HCT116 (cell line): ENCODE results near the gene OLFML3. TPM values are rescaled to one million over a fixed set of nuclear protein-coding genes. Genes with fewer than 3 reads are reported as not detected.
A peak's percentile ranks its signal among the peaks of the same experiment; 100 is the strongest.

Experiments
- ATAC-seq: fragments of 200-7000 bp; cut with Tn5 transposase; 2 replicates; pipeline ENCODE4 v1.9.1; 2020; ENCODE audit warnings: mild to moderate bottlenecking, moderate library complexity
- BruUV-seq: library from RNA; stranded (reverse); fragments of 400-500 nt; replicated peaks from 2 replicates; lab custom pipeline; 2021; lab: Mats Ljungman, UMichigan
- CTCF ChIA-PET: fragments of 300-600 bp; sonication (Branson Sonifier 250); formaldehyde crosslinking; loops from one replicate; lab custom pipeline; 2021; ENCODE audit warnings: antibody characterized with exemption; lab: Charles Lee
- POLR2A ChIA-PET: fragments of 300-600, 350-600 bp; sonication (Branson Sonifier 250); formaldehyde crosslinking; loops from one replicate; lab custom pipeline; 2021; ENCODE audit warnings: antibody characterized with exemption; lab: Charles Lee
- RAD21 ChIA-PET, 2 experiments: fragments of 300-600 bp; sonication (Branson Sonifier 250); formaldehyde crosslinking; loops; one replicate each; lab custom pipeline; 2023; ENCODE audit warnings: low total read pairs in 2 of 2; ENCODE audit not compliant: uncharacterized antibody in 2 of 2, unreplicated experiment in 2 of 2, low non-redundant PET in 1 of 2; lab: Charles Lee
- DNase-seq: peaks from one replicate; pipeline ENCODE4 v3.0.0-alpha.2; 2010; ENCODE audit warnings: low read depth, low spot score
- H2AFZ ChIP-seq: fragments of 200-600 bp; shearing (Covaris generic), sonication (generic); 2 replicates; pipeline ENCODE4 v1.6.1; 2017; ENCODE audit warnings: low read depth, mixed run types, mixed read lengths, antibody characterized with exemption, low read length; ENCODE audit not compliant: poor library complexity, severe bottlenecking
- H3K27ac ChIP-seq: 2 replicates; pipeline ENCODE4 v1.5.1; 2012; ENCODE audit warnings: low read depth, low read length
- H3K27me3 ChIP-seq: fragments of 200-600 bp; sonication (generic); 2 replicates; pipeline ENCODE4 v1.6.1; 2016; ENCODE audit warnings: mixed run types, low read length, mixed read lengths; ENCODE audit not compliant: insufficient read depth
- H3K36me3 ChIP-seq, 2 experiments: fragments of 200-500 bp in 1 of 2; fragments of 200-600 bp in 1 of 2; sonication (Bioruptor generic) in 1 of 2; sonication (generic) in 1 of 2; 2 replicates each; pipeline versions ENCODE4 v1.5.1 to v1.6.1; 2014 to 2016; ENCODE audit warnings: low read length in 2 of 2, inconsistent platforms in 1 of 2, mixed read lengths in 1 of 2, mixed run types in 1 of 2; ENCODE audit not compliant: insufficient read depth in 2 of 2, control insufficient read depth in 1 of 2
- H3K4me1 ChIP-seq, 2 experiments: fragments of 200-600 bp in 1 of 2; sonication (generic) in 1 of 2; 2 replicates each; pipeline versions ENCODE4 v1.5.1 to v1.6.1; 2012 to 2017; ENCODE audit warnings: low read length in 2 of 2, inconsistent platforms in 1 of 2, mild to moderate bottlenecking in 1 of 2, mixed read lengths in 1 of 2, mixed run types in 1 of 2, moderate library complexity in 1 of 2; ENCODE audit not compliant: insufficient read depth in 2 of 2, control insufficient read depth in 1 of 2
- H3K4me2 ChIP-seq: fragments of 200-600 bp; sonication (generic); 2 replicates; pipeline ENCODE4 v1.6.1; 2017; ENCODE audit warnings: mixed run types, low read length, mixed read lengths
- H3K4me3 ChIP-seq, 2 experiments: fragments of 200-600 bp in 1 of 2; sonication (generic) in 1 of 2; replicated peaks in 1 of 2; 2 replicates each; pipeline ENCODE4 v1.5.1; 2011 to 2016; ENCODE audit warnings: low read length in 2 of 2, control low read depth in 1 of 2, low read depth in 1 of 2, mild to moderate bottlenecking in 1 of 2, mixed read lengths in 1 of 2, mixed run types in 1 of 2
- H3K79me2 ChIP-seq: fragments of 200-600 bp; sonication (generic); 2 replicates; pipeline ENCODE4 v1.6.1; 2017; ENCODE audit warnings: mild to moderate bottlenecking, mixed run types, low read length, moderate library complexity, mixed read lengths; ENCODE audit not compliant: insufficient read depth
- H3K9ac ChIP-seq: fragments of 200-600 bp; sonication (generic); 2 replicates; pipeline ENCODE4 v1.6.1; 2016; ENCODE audit warnings: low read length, mixed read lengths
- H3K9me2 ChIP-seq: fragments of 200-600 bp; sonication (generic), shearing (Covaris generic); 2 replicates; pipeline ENCODE4 v1.6.1; 2017; ENCODE audit warnings: mixed run types, mild to moderate bottlenecking, moderate library complexity; ENCODE audit not compliant: insufficient read depth
- H3K9me3 ChIP-seq, 2 experiments: fragments of 200-500 bp in 1 of 2; fragments of 200-600 bp in 1 of 2; sonication (Bioruptor generic) in 1 of 2; sonication (generic) in 1 of 2; 2 replicates each; pipeline ENCODE4 v1.6.1; 2014 to 2017; ENCODE audit warnings: low read length in 2 of 2, mixed read lengths in 2 of 2, inconsistent platforms in 1 of 2, low read depth in 1 of 2, mild to moderate bottlenecking in 1 of 2, mixed run types in 1 of 2, moderate library complexity in 1 of 2; ENCODE audit not compliant: control insufficient read depth in 1 of 2, insufficient read depth in 1 of 2
- H4K20me1 ChIP-seq: fragments of 200-600 bp; sonication (generic), shearing (Covaris generic); 2 replicates; pipeline ENCODE4 v1.6.1; 2017; ENCODE audit warnings: mixed run types, mild to moderate bottlenecking, moderate library complexity; ENCODE audit not compliant: insufficient read depth
- CBX3 ChIP-seq: IDR thresholded peaks from 2 replicates; pipeline ENCODE4 v1.6.1; 2012; ENCODE audit warnings: low read depth
- ELF1 ChIP-seq: IDR thresholded peaks from 2 replicates; pipeline ENCODE4 v1.6.1; 2012; ENCODE audit warnings: low read depth, borderline replicate concordance
- FOSL1 ChIP-seq: IDR thresholded peaks from 2 replicates; pipeline ENCODE4 v1.6.1; 2012; ENCODE audit warnings: low read depth
- POLR2A ChIP-seq: IDR thresholded peaks from 2 replicates; pipeline ENCODE4 v1.7.0; 2011; ENCODE audit warnings: borderline replicate concordance; ENCODE audit not compliant: insufficient read depth, insufficient read length; ENCODE audit errors: extremely low read depth
- POLR2AphosphoS5 ChIP-seq: IDR thresholded peaks from 2 replicates; pipeline ENCODE4 v1.6.1; 2011; ENCODE audit warnings: mild to moderate bottlenecking, low read depth, low read length, moderate library complexity
- RAD21 ChIP-seq: IDR thresholded peaks from 2 replicates; pipeline ENCODE4 v1.6.1; 2012; ENCODE audit warnings: low read depth, mild to moderate bottlenecking
- SIN3A ChIP-seq: IDR thresholded peaks from 2 replicates; pipeline ENCODE4 v1.6.1; 2012; ENCODE audit warnings: low read depth
- TCF7L2 ChIP-seq: IDR thresholded peaks from 2 replicates; pipeline ENCODE4 v1.7.0; 2011; ENCODE audit warnings: borderline replicate concordance, inconsistent platforms; ENCODE audit not compliant: insufficient read depth, insufficient read length; ENCODE audit errors: extremely low read depth
- YY1 ChIP-seq: IDR thresholded peaks from 2 replicates; pipeline ENCODE4 v1.6.1; 2011; ENCODE audit warnings: low read length, low read depth, moderate library complexity, mild to moderate bottlenecking; ENCODE audit not compliant: insufficient replicate concordance; ENCODE audit errors: extremely low read depth
- ZFX ChIP-seq: fragments of 450-650 bp; IDR thresholded peaks from 2 replicates; pipeline ENCODE4 v1.6.1; 2017
- ZNF274 ChIP-seq: fragments of 200-500 bp; sonication (Bioruptor generic); IDR thresholded peaks from 2 replicates; pipeline ENCODE4 v1.6.1; 2014; ENCODE audit warnings: mild to moderate bottlenecking, low read depth, low read length, inconsistent platforms
- intact Hi-C: fragments of 100-400 bp; cut with micrococcal nuclease; formaldehyde crosslinking; loops from 2 replicates; pipeline ENCODE4 v1.10.0; 2022
- total RNA-seq: library from RNA; stranded (reverse); gene quantifications from one replicate; pipeline ENCODE4 v1.2.1, GENCODE V29; 2021; ENCODE audit not compliant: unreplicated experiment
- TF ChIP-seq, protein P1 (sequence below), 3 experiments: fragments of 200-600 bp in 1 of 3; sonication (generic) in 1 of 3; IDR thresholded peaks in 2 of 3; conservative IDR thresholded peaks in 1 of 3; 2 replicates each; pipeline ENCODE4 v1.5.1; 2012 to 2017; ENCODE audit warnings: low read depth in 2 of 3, low read length in 2 of 3, antibody characterized with exemption in 1 of 3, borderline replicate concordance in 1 of 3, control low read depth in 1 of 3, mild to moderate bottlenecking in 1 of 3, mixed read lengths in 1 of 3, mixed run types in 1 of 3, moderate library complexity in 1 of 3; ENCODE audit not compliant: insufficient read depth in 1 of 3
- TF ChIP-seq, protein P2 (sequence below): IDR thresholded peaks from 2 replicates; pipeline ENCODE4 v1.6.1; 2012; ENCODE audit warnings: low read depth
- TF ChIP-seq, protein P3 (sequence below): IDR thresholded peaks from 2 replicates; pipeline ENCODE4 v1.6.1; 2012

OLFML3 gene
- total RNA-seq, 1 experiment from 2014 or later = 0.25 TPM

DNA sequence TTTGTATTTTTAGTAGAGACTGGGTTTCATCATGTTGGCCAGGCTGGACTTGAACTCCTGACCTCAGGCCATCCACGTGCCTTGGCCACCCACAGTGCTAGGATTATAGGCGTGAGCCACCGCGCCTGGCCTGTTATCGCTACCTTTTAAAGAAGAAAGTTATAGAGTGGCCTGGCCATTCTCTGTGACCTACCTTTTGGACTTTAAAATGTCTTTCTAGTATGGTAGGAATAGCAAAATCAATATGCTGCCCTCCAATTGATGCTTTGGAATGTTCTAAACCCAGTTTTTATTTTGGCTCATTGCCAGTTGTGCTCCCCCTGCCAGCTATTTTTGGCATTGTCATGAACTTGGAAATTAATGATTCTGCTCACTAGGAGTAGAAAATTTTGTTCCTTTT is 30.3 kb upstream of the OLFML3 start:
- Histone ChIP-seq H2AFZ (no peak overlapping the region), H3K4me1 (peaks cover 2 to 3% of the 10 kb centered on the region in 2 experiments; a peak in 1 of 4 replicates), H3K4me3 (no peak overlapping the region), H4K20me1 (no peaks in the 10 kb centered on the region), H3K27ac (no peak overlapping the region), H3K9ac (no peak overlapping the region), H3K36me3 (no peaks in the 10 kb centered on the region), H3K79me2 (peaks cover 59% of the 10 kb centered on the region), H3K27me3 (no peaks in the 10 kb centered on the region), H3K9me3 (no peaks in the 10 kb centered on the region), H3K9me2 (no peaks in the 10 kb centered on the region), H3K4me2 (no peak overlapping the region)
- POLR2A ChIA-PET = interaction anchor here (0.6 kb wide), 1 partner anchor 14 kb away, joined by 3 read pairs; no protein-coding TSS in a partner anchor
- BruUV-seq = no TSS peak
- DNase-seq (no peak), ATAC-seq (no peak)
- CTCF ChIA-PET = interaction anchor here (1.1 kb wide), 1 partner anchor 111 kb away, joined by 3 read pairs; no protein-coding TSS in a partner anchor
- RAD21 ChIA-PET = interaction anchor here in 1 of 2 experiments (0.7 kb wide), 1 partner anchor 351 kb away, joined by 3 read pairs; no protein-coding TSS in a partner anchor
- intact Hi-C loops = no loop called here
- TF ChIP-seq, protein P1, sequence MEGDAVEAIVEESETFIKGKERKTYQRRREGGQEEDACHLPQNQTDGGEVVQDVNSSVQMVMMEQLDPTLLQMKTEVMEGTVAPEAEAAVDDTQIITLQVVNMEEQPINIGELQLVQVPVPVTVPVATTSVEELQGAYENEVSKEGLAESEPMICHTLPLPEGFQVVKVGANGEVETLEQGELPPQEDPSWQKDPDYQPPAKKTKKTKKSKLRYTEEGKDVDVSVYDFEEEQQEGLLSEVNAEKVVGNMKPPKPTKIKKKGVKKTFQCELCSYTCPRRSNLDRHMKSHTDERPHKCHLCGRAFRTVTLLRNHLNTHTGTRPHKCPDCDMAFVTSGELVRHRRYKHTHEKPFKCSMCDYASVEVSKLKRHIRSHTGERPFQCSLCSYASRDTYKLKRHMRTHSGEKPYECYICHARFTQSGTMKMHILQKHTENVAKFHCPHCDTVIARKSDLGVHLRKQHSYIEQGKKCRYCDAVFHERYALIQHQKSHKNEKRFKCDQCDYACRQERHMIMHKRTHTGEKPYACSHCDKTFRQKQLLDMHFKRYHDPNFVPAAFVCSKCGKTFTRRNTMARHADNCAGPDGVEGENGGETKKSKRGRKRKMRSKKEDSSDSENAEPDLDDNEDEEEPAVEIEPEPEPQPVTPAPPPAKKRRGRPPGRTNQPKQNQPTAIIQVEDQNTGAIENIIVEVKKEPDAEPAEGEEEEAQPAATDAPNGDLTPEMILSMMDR (IDR thresholded peaks at IDR 0.05 in 2 of 3, conservative IDR thresholded peaks at IDR 0.05 in 1 of 3; ENCODE audit: borderline replicate concordance in 1 of 3, insufficient read depth in 1 of 3, low read depth in 2 of 3, low read length in 2 of 3) = peak in 2 of 3 experiments; percentile 44 to 54; a peak in 4 of 6 replicates
- no peak for TF ChIP-seq ZFX

DNA sequence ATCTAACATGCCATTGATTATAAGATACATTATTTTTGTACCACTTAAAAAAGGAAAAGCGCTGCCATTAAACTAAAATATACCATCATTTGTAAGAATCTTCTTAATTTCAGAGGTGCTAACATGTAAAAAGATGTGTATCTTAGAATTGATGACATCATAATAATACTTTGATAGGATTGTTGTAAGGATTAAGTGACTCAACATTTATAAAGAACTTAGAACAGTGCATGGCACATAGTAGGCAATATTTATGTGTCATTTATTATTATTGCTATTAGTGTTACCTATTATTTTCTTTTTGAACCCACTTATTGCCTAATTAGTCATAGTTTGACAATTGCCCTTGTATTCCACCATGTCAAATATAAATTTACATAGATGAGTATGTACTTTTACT is 28.4 kb upstream of the OLFML3 start:
- RAD21 ChIA-PET = no interaction called here
- Histone ChIP-seq H4K20me1 (no peaks in the 10 kb centered on the region), H3K9ac (no peak overlapping the region)
- intact Hi-C loops = no loop called here
- no peak for TF ChIP-seq YY1
- TF ChIP-seq FOSL1 = no peak
- no peak for TF ChIP-seq TCF7L2
- no peak for TF ChIP-seq POLR2AphosphoS5
- TF ChIP-seq SIN3A = no peak
- TF ChIP-seq RAD21 = no peak
- TF ChIP-seq, protein P2, sequence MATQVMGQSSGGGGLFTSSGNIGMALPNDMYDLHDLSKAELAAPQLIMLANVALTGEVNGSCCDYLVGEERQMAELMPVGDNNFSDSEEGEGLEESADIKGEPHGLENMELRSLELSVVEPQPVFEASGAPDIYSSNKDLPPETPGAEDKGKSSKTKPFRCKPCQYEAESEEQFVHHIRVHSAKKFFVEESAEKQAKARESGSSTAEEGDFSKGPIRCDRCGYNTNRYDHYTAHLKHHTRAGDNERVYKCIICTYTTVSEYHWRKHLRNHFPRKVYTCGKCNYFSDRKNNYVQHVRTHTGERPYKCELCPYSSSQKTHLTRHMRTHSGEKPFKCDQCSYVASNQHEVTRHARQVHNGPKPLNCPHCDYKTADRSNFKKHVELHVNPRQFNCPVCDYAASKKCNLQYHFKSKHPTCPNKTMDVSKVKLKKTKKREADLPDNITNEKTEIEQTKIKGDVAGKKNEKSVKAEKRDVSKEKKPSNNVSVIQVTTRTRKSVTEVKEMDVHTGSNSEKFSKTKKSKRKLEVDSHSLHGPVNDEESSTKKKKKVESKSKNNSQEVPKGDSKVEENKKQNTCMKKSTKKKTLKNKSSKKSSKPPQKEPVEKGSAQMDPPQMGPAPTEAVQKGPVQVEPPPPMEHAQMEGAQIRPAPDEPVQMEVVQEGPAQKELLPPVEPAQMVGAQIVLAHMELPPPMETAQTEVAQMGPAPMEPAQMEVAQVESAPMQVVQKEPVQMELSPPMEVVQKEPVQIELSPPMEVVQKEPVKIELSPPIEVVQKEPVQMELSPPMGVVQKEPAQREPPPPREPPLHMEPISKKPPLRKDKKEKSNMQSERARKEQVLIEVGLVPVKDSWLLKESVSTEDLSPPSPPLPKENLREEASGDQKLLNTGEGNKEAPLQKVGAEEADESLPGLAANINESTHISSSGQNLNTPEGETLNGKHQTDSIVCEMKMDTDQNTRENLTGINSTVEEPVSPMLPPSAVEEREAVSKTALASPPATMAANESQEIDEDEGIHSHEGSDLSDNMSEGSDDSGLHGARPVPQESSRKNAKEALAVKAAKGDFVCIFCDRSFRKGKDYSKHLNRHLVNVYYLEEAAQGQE = no peak
- TF ChIP-seq, protein P3, sequence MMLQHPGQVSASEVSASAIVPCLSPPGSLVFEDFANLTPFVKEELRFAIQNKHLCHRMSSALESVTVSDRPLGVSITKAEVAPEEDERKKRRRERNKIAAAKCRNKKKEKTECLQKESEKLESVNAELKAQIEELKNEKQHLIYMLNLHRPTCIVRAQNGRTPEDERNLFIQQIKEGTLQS = no peak
- no peak for TF ChIP-seq ZFX
- TF ChIP-seq POLR2A = no peak
- no peak for TF ChIP-seq ZNF274
- TF ChIP-seq CBX3 = no peak
- TF ChIP-seq ELF1 = no peak
- TF ChIP-seq, all 23 proteins: peak for 0
- POLR2A ChIA-PET = no interaction called here
- CTCF ChIA-PET = no interaction called here
- no peak overlapping the region for H3K4me3 ChIP-seq
- no peak overlapping the region for H3K4me2 ChIP-seq
- DNase-seq (no peak), ATAC-seq (no peak)
- H2AFZ ChIP-seq = no peak overlapping the region
- H3K36me3 ChIP-seq = no peaks in the 10 kb centered on the region
- H3K9me3 ChIP-seq = no peaks in the 10 kb centered on the region
- H3K27me3 ChIP-seq = no peaks in the 10 kb centered on the region
- no peaks in the 10 kb centered on the region for H3K9me2 ChIP-seq
- no TSS peak for BruUV-seq
- H3K27ac ChIP-seq = no peak overlapping the region
- peaks cover 2 to 3% of the 10 kb centered on the region in 2 experiments; a peak in 1 of 4 replicates for H3K4me1 ChIP-seq
- peaks cover 52% of the 10 kb centered on the region for H3K79me2 ChIP-seq
